ENCODE data around the gene SLC1A1.

SLC1A1 gene

GRCh38 chr9:4549751-4550295, 59.6 kb downstream of the SLC1A1 start:
- no peak overlapping the region for H2BK5ac ChIP-seq (ENCODE audit: low read depth, low read length, poor library complexity)
- peak overlapping the region; percentile 21 for H2BK12ac ChIP-seq (ENCODE audit: low read length)
- H2BK120ac ChIP-seq (ENCODE audit: insufficient read depth, low read length, poor library complexity), result peak overlapping the region; percentile 9
- no peak overlapping the region for H4K8ac ChIP-seq (ENCODE audit: low read depth, low read length)
- no peaks in the 10 kb centered on the region for H3K79me2 ChIP-seq (ENCODE audit: control insufficient read depth, insufficient read depth, low read length, poor library complexity)
- no peak overlapping the region for H3K4me2 ChIP-seq (ENCODE audit: low read length)
- no peak overlapping the region for H3K9ac ChIP-seq (ENCODE audit: low read length)
- no peak overlapping the region for H3K18ac ChIP-seq (ENCODE audit: low read length)
- H3K4ac ChIP-seq (ENCODE audit: low read depth, low read length), result no peak overlapping the region
- H3K23ac ChIP-seq (ENCODE audit: low read length), result no peak overlapping the region
- DNase-seq, result no peak
- H2AFZ ChIP-seq (ENCODE audit: insufficient read depth, low read length, poor library complexity), result no peak overlapping the region
- no peaks in the 10 kb centered on the region for H3K36me3 ChIP-seq (ENCODE audit: control insufficient read depth in 1 of 2, insufficient read depth in 2 of 2, low read length in 2 of 2)
- no peak overlapping the region for H2AK5ac ChIP-seq (ENCODE audit: low read length)
- no peak overlapping the region for H3K4me3 ChIP-seq (ENCODE audit: low read depth, low read length)
- no peak overlapping the region for H4K91ac ChIP-seq (ENCODE audit: low read depth, low read length)
- peaks cover 2% of the 10 kb centered on the region for H3K9me3 ChIP-seq (ENCODE audit: insufficient read depth, low read depth, low read length)
- no CpG with 5 or more reads among the region's 4 CpGs for WGBS (ENCODE audit: extremely low coverage, insufficient coverage, insufficient read length)
- no peaks in the 10 kb centered on the region for H3K27me3 ChIP-seq (ENCODE audit: insufficient read depth, low read length)
- no peak overlapping the region for H3K14ac ChIP-seq (ENCODE audit: low read length)
- no peak overlapping the region for H3K27ac ChIP-seq (ENCODE audit: low read depth, low read length)
- H4K12ac ChIP-seq (ENCODE audit: low read depth, low read length), result no peak overlapping the region
- H3K79me1 ChIP-seq (ENCODE audit: low read length), result peaks cover 2% of the 10 kb centered on the region
- H3K4me1 ChIP-seq (ENCODE audit: control insufficient read depth in 1 of 2, insufficient read depth in 2 of 2, low read length in 2 of 2), result peaks cover 14% of the 10 kb centered on the region in 2 experiments

GRCh38 chr9:4550777-4551484, 60.7 kb downstream of the SLC1A1 start:
- Histone ChIP-seq H3K36me3 (ENCODE audit: control insufficient read depth in 1 of 2, insufficient read depth in 2 of 2, low read length in 2 of 2) (no peaks in the 10 kb centered on the region), H3K4me3 (ENCODE audit: low read depth, low read length) (no peak overlapping the region), H4K8ac (ENCODE audit: low read depth, low read length) (no peak overlapping the region), H3K9ac (ENCODE audit: low read length) (no peak overlapping the region), H3K79me1 (ENCODE audit: low read length) (peaks cover 2% of the 10 kb centered on the region), H2BK5ac (ENCODE audit: low read depth, low read length, poor library complexity) (no peak overlapping the region), H2AK5ac (ENCODE audit: low read length) (no peak overlapping the region), H4K91ac (ENCODE audit: low read depth, low read length) (no peak overlapping the region), H2BK12ac (ENCODE audit: low read length) (no peak overlapping the region), H3K4ac (ENCODE audit: low read depth, low read length) (no peak overlapping the region), H3K14ac (ENCODE audit: low read length) (no peak overlapping the region), H2BK120ac (ENCODE audit: insufficient read depth, low read length, poor library complexity) (no peak overlapping the region), H3K23ac (ENCODE audit: low read length) (no peak overlapping the region), H3K4me1 (ENCODE audit: control insufficient read depth in 1 of 2, insufficient read depth in 2 of 2, low read length in 2 of 2) (peaks cover 13 to 14% of the 10 kb centered on the region in 2 experiments), H2AFZ (ENCODE audit: insufficient read depth, low read length, poor library complexity) (no peak overlapping the region), H3K9me3 (ENCODE audit: insufficient read depth, low read depth, low read length) (peaks cover 2% of the 10 kb centered on the region), H3K4me2 (ENCODE audit: low read length) (no peak overlapping the region), H4K12ac (ENCODE audit: low read depth, low read length) (no peak overlapping the region), H3K18ac (ENCODE audit: low read length) (no peak overlapping the region), H3K27ac (ENCODE audit: low read depth, low read length) (peak overlapping the region; percentile 18), H3K79me2 (ENCODE audit: control insufficient read depth, insufficient read depth, low read length, poor library complexity) (no peaks in the 10 kb centered on the region), H3K27me3 (ENCODE audit: insufficient read depth, low read length) (no peaks in the 10 kb centered on the region)
- no CpG with 5 or more reads among the region's 4 CpGs for WGBS (ENCODE audit: extremely low coverage, insufficient coverage, insufficient read length)
- no peak for DNase-seq

GRCh38 chr9:4553951-4554381, 63.7 kb downstream of the SLC1A1 start:
- Histone ChIP-seq H3K79me1 (ENCODE audit: low read length) (peaks cover 2% of the 10 kb centered on the region), H3K4ac (ENCODE audit: low read depth, low read length) (no peak overlapping the region), H3K9ac (ENCODE audit: low read length) (no peak overlapping the region), H2AFZ (ENCODE audit: insufficient read depth, low read length, poor library complexity) (no peak overlapping the region), H3K9me3 (ENCODE audit: insufficient read depth, low read depth, low read length) (no peaks in the 10 kb centered on the region), H2BK12ac (ENCODE audit: low read length) (no peak overlapping the region), H2BK120ac (ENCODE audit: insufficient read depth, low read length, poor library complexity) (no peak overlapping the region), H3K27me3 (ENCODE audit: insufficient read depth, low read length) (no peaks in the 10 kb centered on the region), H4K8ac (ENCODE audit: low read depth, low read length) (no peak overlapping the region), H2AK5ac (ENCODE audit: low read length) (no peak overlapping the region), H3K18ac (ENCODE audit: low read length) (no peak overlapping the region), H4K91ac (ENCODE audit: low read depth, low read length) (no peak overlapping the region), H3K23ac (ENCODE audit: low read length) (no peak overlapping the region), H3K4me1 (ENCODE audit: control insufficient read depth in 1 of 2, insufficient read depth in 2 of 2, low read length in 2 of 2) (peaks cover 12 to 13% of the 10 kb centered on the region in 2 experiments), H3K27ac (ENCODE audit: low read depth, low read length) (no peak overlapping the region), H3K36me3 (ENCODE audit: control insufficient read depth in 1 of 2, insufficient read depth in 2 of 2, low read length in 2 of 2) (no peaks in the 10 kb centered on the region), H2BK5ac (ENCODE audit: low read depth, low read length, poor library complexity) (no peak overlapping the region), H3K4me3 (ENCODE audit: low read depth, low read length) (no peak overlapping the region), H3K4me2 (ENCODE audit: low read length) (no peak overlapping the region), H4K12ac (ENCODE audit: low read depth, low read length) (no peak overlapping the region), H3K79me2 (ENCODE audit: control insufficient read depth, insufficient read depth, low read length, poor library complexity) (no peaks in the 10 kb centered on the region), H3K14ac (ENCODE audit: low read length) (no peak overlapping the region)
- DNase-seq, result peak in 1 of 2 donors; percentile 17
- no CpG with 5 or more reads among the region's 1 CpG for whole genome bisulfite sequencing (ENCODE audit: extremely low coverage, insufficient coverage, insufficient read length)

- WGBS (ENCODE audit: extremely low coverage, insufficient coverage, insufficient read length), result no CpG with 5 or more reads among the region's 2 CpGs
- H3K4me1 ChIP-seq (ENCODE audit: control insufficient read depth in 1 of 2, insufficient read depth in 2 of 2, low read length in 2 of 2), result peaks cover 5 to 6% of the 10 kb centered on the region in 2 experiments
- no peak overlapping the region for H3K9ac ChIP-seq (ENCODE audit: low read length)
- no peaks in the 10 kb centered on the region for H3K9me3 ChIP-seq (ENCODE audit: insufficient read depth, low read depth, low read length)
- H2AK5ac ChIP-seq (ENCODE audit: low read length), result no peak overlapping the region
- no peak overlapping the region for H3K14ac ChIP-seq (ENCODE audit: low read length)
- no peaks in the 10 kb centered on the region for H3K79me2 ChIP-seq (ENCODE audit: control insufficient read depth, insufficient read depth, low read length, poor library complexity)
- H4K12ac ChIP-seq (ENCODE audit: low read depth, low read length), result no peak overlapping the region
- no peak for DNase-seq
- no peak overlapping the region for H3K18ac ChIP-seq (ENCODE audit: low read length)
- no peaks in the 10 kb centered on the region for H3K36me3 ChIP-seq (ENCODE audit: control insufficient read depth in 1 of 2, insufficient read depth in 2 of 2, low read length in 2 of 2)
- H2BK120ac ChIP-seq (ENCODE audit: insufficient read depth, low read length, poor library complexity), result no peak overlapping the region
- no peak overlapping the region for H3K27ac ChIP-seq (ENCODE audit: low read depth, low read length)
- no peak overlapping the region for H4K91ac ChIP-seq (ENCODE audit: low read depth, low read length)
- H2AFZ ChIP-seq (ENCODE audit: insufficient read depth, low read length, poor library complexity), result no peak overlapping the region
- H3K4me2 ChIP-seq (ENCODE audit: low read length), result no peak overlapping the region
- H3K79me1 ChIP-seq (ENCODE audit: low read length), result peaks cover 2% of the 10 kb centered on the region
- H2BK12ac ChIP-seq (ENCODE audit: low read length), result no peak overlapping the region
- no peak overlapping the region for H2BK5ac ChIP-seq (ENCODE audit: low read depth, low read length, poor library complexity)
- H3K4ac ChIP-seq (ENCODE audit: low read depth, low read length), result no peak overlapping the region
- H3K27me3 ChIP-seq (ENCODE audit: insufficient read depth, low read length), result no peaks in the 10 kb centered on the region
- H3K4me3 ChIP-seq (ENCODE audit: low read depth, low read length), result no peak overlapping the region
- no peak overlapping the region for H3K23ac ChIP-seq (ENCODE audit: low read length)
- H4K8ac ChIP-seq (ENCODE audit: low read depth, low read length), result no peak overlapping the region
Measured at GRCh38 chr9:4555236-4555635, 65.0 kb downstream of the SLC1A1 start.
